Measurements from ENCODE around the gene ZBTB16. TPM values are rescaled to one million over a fixed set of nuclear protein-coding genes. Genes with fewer than 3 reads are reported as not detected.

ZBTB16 gene
- total RNA-seq, 1 donor from 2014 or later, result 0.54 TPM

GRCh38 chr11:114250180-114250579, 190.7 kb downstream of the ZBTB16 start:
- H3K9me3 Mint-ChIP-seq (ENCODE audit: unreplicated experiment), result no peaks in the 10 kb centered on the region
- H3K4me1 Mint-ChIP-seq (ENCODE audit: unreplicated experiment), result peaks cover 21% of the 10 kb centered on the region
- H3K4me3 Mint-ChIP-seq (ENCODE audit: unreplicated experiment), result no peak overlapping the region
- no peak overlapping the region for H3K27ac Mint-ChIP-seq (ENCODE audit: unreplicated experiment)
- no peak for DNase-seq (ENCODE audit: low spot score)
- no peak for TF ChIP-seq CTCF (IDR thresholded peaks at IDR 0.05; ENCODE audit: unreplicated experiment)
- H3K27me3 Mint-ChIP-seq (ENCODE audit: unreplicated experiment), result peaks cover 1% of the 10 kb centered on the region
- H3K36me3 Mint-ChIP-seq (ENCODE audit: low read depth, unreplicated experiment), result no peaks in the 10 kb centered on the region

- Mint-ChIP-seq H3K27ac (ENCODE audit: unreplicated experiment) (no peak overlapping the region), H3K4me1 (ENCODE audit: unreplicated experiment) (peaks cover 21% of the 10 kb centered on the region), H3K4me3 (ENCODE audit: unreplicated experiment) (no peak overlapping the region), H3K27me3 (ENCODE audit: unreplicated experiment) (peaks cover 1% of the 10 kb centered on the region), H3K36me3 (ENCODE audit: low read depth, unreplicated experiment) (no peaks in the 10 kb centered on the region), H3K9me3 (ENCODE audit: unreplicated experiment) (no peaks in the 10 kb centered on the region)
- TF ChIP-seq CTCF (IDR thresholded peaks at IDR 0.05; ENCODE audit: unreplicated experiment), result no peak
- no peak for DNase-seq (ENCODE audit: low spot score)
Observed at GRCh38 chr11:114250993-114251814, 191.7 kb downstream of the ZBTB16 start.

- Mint-ChIP-seq H3K27me3 (ENCODE audit: unreplicated experiment) (peaks cover 1% of the 10 kb centered on the region), H3K36me3 (ENCODE audit: low read depth, unreplicated experiment) (no peaks in the 10 kb centered on the region), H3K4me1 (ENCODE audit: unreplicated experiment) (peaks cover 21% of the 10 kb centered on the region), H3K27ac (ENCODE audit: unreplicated experiment) (no peak overlapping the region), H3K4me3 (ENCODE audit: unreplicated experiment) (no peak overlapping the region), H3K9me3 (ENCODE audit: unreplicated experiment) (no peaks in the 10 kb centered on the region)
- no peak for TF ChIP-seq CTCF (IDR thresholded peaks at IDR 0.05; ENCODE audit: unreplicated experiment)
- no peak for DNase-seq (ENCODE audit: low spot score)
Observed at GRCh38 chr11:114251815-114252337, 192.4 kb downstream of the ZBTB16 start.

GRCh38 chr11:114252767-114253166, 193.3 kb downstream of the ZBTB16 start:
- Mint-ChIP-seq H3K9me3 (ENCODE audit: unreplicated experiment) (no peaks in the 10 kb centered on the region), H3K27me3 (ENCODE audit: unreplicated experiment) (peaks cover 1% of the 10 kb centered on the region), H3K36me3 (ENCODE audit: low read depth, unreplicated experiment) (no peaks in the 10 kb centered on the region), H3K27ac (ENCODE audit: unreplicated experiment) (no peak overlapping the region), H3K4me1 (ENCODE audit: unreplicated experiment) (peaks cover 21% of the 10 kb centered on the region), H3K4me3 (ENCODE audit: unreplicated experiment) (no peak overlapping the region)
- no peak for DNase-seq (ENCODE audit: low spot score)
- TF ChIP-seq CTCF (IDR thresholded peaks at IDR 0.05; ENCODE audit: unreplicated experiment), result no peak

GRCh38 chr11:114253771-114254170, 194.3 kb downstream of the ZBTB16 start:
- Mint-ChIP-seq H3K36me3 (ENCODE audit: low read depth, unreplicated experiment) (no peaks in the 10 kb centered on the region), H3K4me3 (ENCODE audit: unreplicated experiment) (no peak overlapping the region), H3K27me3 (ENCODE audit: unreplicated experiment) (no peaks in the 10 kb centered on the region), H3K27ac (ENCODE audit: unreplicated experiment) (no peak overlapping the region), H3K4me1 (ENCODE audit: unreplicated experiment) (peaks cover 21% of the 10 kb centered on the region), H3K9me3 (ENCODE audit: unreplicated experiment) (no peaks in the 10 kb centered on the region)
- no peak for TF ChIP-seq CTCF (IDR thresholded peaks at IDR 0.05; ENCODE audit: unreplicated experiment)
- DNase-seq (ENCODE audit: low spot score), result no peak

Data from endothelial cell (in vitro differentiated cells).